Choroid plexus epithelial cell (primary cell): ENCODE measurements around the gene TNNT2.

Experiments
- DNase-seq: peaks from one replicate; pipeline ENCODE4 v3.0.0-alpha.2; 2010; ENCODE audit warnings: low read depth
- H3K4me3 ChIP-seq: 2 replicates; pipeline ENCODE4 v1.5.1; 2011; ENCODE audit warnings: low read depth, mild to moderate bottlenecking, control low read depth, low read length, moderate library complexity
- CTCF ChIP-seq: conservative IDR thresholded peaks from 2 replicates; pipeline ENCODE4 v1.5.1; 2011; ENCODE audit warnings: low read depth, mild to moderate bottlenecking, control low read depth, inconsistent platforms, low read length, moderate library complexity

TNNT2 gene

GRCh38 chr1:201383647-201384405, 6.3 kb upstream of the TNNT2 start:
- DNase-seq: peak; percentile 93
- H3K4me3 ChIP-seq: no peak overlapping the region
- no peak for TF ChIP-seq CTCF

GRCh38 chr1:201381130-201381529, 3.6 kb upstream of the TNNT2 start:
- TF ChIP-seq CTCF: no peak
- DNase-seq: no peak
- no peak overlapping the region for H3K4me3 ChIP-seq

DNA sequence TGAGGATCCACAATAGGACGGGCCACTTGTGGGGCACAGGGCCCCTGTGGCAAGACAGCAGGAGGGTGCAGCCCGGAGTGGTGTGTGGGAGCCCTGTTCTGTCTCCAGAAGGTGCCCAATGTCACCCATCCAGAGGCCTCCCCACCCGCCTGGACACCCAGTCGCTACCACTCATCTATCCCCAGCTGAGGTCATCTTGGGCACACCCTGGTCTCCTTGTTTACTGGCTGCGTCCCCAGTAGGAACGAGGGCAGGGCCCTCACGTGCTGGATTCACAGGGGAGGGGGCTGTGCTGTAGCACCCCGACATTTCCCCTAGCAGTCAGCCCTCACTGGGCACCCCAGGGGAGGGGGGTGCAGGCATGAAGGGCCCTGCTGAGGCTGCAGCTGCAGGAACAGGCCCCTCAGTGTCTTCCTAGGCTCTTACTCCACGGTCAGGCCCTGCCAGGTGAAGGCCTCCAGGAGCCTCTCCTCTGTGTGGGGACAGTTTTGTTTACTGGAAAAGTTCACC, 2.3 kb upstream of the TNNT2 start:
- no peak overlapping the region for H3K4me3 ChIP-seq
- TF ChIP-seq CTCF: no peak
- DNase-seq: no peak

GRCh38 chr1:201378804-201379203, 1.3 kb upstream of the TNNT2 start:
- no peak for DNase-seq
- no peak overlapping the region for H3K4me3 ChIP-seq
- TF ChIP-seq CTCF: no peak

DNA sequence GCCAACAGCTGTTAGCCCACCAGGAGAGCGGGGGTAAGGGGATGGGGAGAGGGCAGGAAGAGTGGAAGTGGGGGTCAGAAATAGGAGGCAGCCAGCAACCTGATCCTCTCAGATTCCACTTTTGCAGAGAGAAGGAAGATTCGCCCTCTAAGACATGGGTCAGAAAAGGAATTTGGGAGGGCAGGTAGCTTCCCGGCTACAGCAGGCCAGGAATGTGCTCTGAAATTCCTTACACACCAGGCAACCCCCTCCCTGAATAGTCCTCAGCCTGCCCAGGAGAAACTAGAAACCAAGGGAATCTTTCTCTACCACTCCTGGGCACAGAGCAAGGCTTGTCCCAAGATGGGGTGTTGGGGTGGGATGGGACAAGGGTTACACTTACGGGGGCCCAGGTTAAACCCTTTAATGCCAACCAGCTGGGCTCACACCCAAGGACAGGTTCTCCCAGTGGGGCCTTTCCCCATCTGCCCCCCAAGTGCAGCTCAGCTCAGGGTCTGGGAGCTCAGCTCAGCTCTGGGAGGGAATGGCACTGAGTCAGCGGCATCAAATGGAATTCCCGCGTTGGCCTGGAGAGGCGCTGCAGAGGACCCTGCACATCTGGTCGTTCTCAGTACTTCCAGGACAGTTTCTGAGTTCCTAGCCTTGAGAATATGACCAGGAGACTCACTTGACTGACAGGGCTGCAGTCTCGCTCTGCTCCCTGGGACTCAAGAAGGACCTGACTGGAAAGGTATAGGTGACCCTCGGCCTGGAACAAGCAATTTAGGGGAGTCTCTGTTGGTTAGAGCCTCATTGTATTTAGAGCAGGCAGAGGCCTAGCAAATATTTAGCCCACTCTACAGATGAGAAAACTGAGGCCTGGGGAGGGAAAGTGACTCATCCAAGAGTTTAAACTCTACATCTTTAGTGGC, 761 bp downstream of the TNNT2 start:
- no peak overlapping the region for H3K4me3 ChIP-seq
- peak; percentile 82 for TF ChIP-seq CTCF
- peak; percentile 67 for DNase-seq

GRCh38 chr1:201376107-201376463, 1.4 kb downstream of the TNNT2 start:
- no peak for TF ChIP-seq CTCF
- no peak for DNase-seq
- H3K4me3 ChIP-seq: no peak overlapping the region
